Measurements from ENCODE around the gene ATP1A1.

ATP1A1 gene

DNA sequence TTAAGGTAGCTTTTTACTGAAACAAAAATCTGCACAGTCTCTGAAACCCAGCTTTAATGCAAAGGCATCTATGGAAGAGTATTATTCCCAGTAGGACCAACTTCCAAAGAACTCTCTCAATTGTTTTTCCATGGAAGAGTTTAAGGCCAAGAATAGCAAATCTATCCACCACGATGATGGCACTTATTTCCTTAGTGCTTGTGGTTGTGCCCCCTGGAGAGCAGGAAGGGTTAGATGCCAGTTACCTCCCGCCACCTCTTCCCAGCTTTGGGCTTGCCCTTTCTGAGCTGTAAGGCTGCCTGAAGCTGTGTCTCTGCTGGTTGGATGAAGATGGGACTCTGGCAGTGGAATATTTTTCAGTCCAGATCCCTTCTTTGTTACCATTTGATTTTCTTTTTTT, 4.8 kb upstream of the ATP1A1 start:
- H3K4me1 ChIP-seq (ENCODE audit: control insufficient read depth, insufficient read depth, low read length) = peaks cover 2% of the 10 kb centered on the region; the same call in 1 of the 2 replicates
- no peak for DNase-seq (ENCODE audit: low read depth, low spot score)
- WGBS (ENCODE audit: insufficient coverage, insufficient read length) = no CpG with 5 or more reads among the region's 2 CpGs
- H3K36me3 ChIP-seq (ENCODE audit: control insufficient read depth, insufficient read depth, low read length) = no peaks in the 10 kb centered on the region
- no peak overlapping the region for H3K4me3 ChIP-seq (ENCODE audit: low read length)
- H3K27me3 ChIP-seq (ENCODE audit: control insufficient read depth, insufficient read depth, low read length) = no peaks in the 10 kb centered on the region
- no peaks in the 10 kb centered on the region for H3K9me3 ChIP-seq (ENCODE audit: control insufficient read depth, insufficient read depth, low read length)
- no peak overlapping the region for H3K27ac ChIP-seq (ENCODE audit: low read length)

DNA sequence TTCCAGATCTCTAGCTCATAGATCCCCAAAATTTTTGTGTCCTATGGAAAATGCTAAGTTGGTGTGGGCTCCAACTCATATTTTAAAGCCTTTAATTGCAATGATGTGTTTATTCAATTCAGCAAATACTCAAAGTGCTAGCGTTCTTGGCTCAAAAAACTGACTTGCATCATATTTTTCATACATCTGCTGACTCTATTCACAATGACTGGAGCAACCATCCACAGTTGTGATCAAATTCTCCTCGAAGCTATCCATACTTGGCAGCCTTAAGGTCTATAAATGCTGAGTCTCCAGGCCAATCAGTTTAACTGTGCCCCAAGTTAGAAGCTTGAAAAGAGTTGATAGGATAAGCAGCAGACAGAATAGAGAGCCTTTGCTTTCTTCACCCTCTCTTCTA, 2.9 kb upstream of the ATP1A1 start:
- no peak for DNase-seq (ENCODE audit: low read depth, low spot score)
- WGBS (ENCODE audit: insufficient coverage, insufficient read length) = no CpG with 5 or more reads among the region's 2 CpGs
- no peaks in the 10 kb centered on the region for H3K27me3 ChIP-seq (ENCODE audit: control insufficient read depth, insufficient read depth, low read length)
- no peak overlapping the region for H3K4me3 ChIP-seq (ENCODE audit: low read length)
- H3K9me3 ChIP-seq (ENCODE audit: control insufficient read depth, insufficient read depth, low read length) = no peaks in the 10 kb centered on the region
- no peaks in the 10 kb centered on the region for H3K36me3 ChIP-seq (ENCODE audit: control insufficient read depth, insufficient read depth, low read length)
- H3K27ac ChIP-seq (ENCODE audit: low read length) = no peak overlapping the region
- peaks cover 2% of the 10 kb centered on the region; the same call in 1 of the 2 replicates for H3K4me1 ChIP-seq (ENCODE audit: control insufficient read depth, insufficient read depth, low read length)

DNA sequence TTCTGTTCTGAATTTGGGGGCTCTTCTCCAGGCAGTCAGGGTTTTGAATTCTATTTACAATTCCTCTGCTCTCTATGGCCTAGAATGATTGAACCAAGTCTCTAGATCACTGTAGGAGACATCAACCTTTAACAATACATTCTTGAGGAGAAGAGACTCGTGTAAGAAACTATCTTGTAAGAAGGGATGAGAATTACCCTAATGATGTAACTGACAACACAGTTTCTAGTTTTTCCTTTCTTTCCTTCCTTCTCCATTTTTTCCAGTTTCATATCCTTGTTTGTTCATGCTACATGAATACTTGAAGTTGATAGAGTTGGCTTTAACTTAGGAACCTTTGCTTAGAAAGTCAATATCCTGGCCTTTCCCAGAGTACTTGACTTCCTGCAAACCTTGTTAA, 1.3 kb upstream of the ATP1A1 start:
- no peak overlapping the region for H3K27ac ChIP-seq (ENCODE audit: low read length)
- no peaks in the 10 kb centered on the region for H3K9me3 ChIP-seq (ENCODE audit: control insufficient read depth, insufficient read depth, low read length)
- H3K4me3 ChIP-seq (ENCODE audit: low read length) = no peak overlapping the region
- H3K36me3 ChIP-seq (ENCODE audit: control insufficient read depth, insufficient read depth, low read length) = no peaks in the 10 kb centered on the region
- no CpG with 5 or more reads among the region's 1 CpG for WGBS (ENCODE audit: insufficient coverage, insufficient read length)
- H3K4me1 ChIP-seq (ENCODE audit: control insufficient read depth, insufficient read depth, low read length) = peaks cover 3% of the 10 kb centered on the region; the same call in 1 of the 2 replicates
- DNase-seq (ENCODE audit: low read depth, low spot score) = no peak
- no peaks in the 10 kb centered on the region for H3K27me3 ChIP-seq (ENCODE audit: control insufficient read depth, insufficient read depth, low read length)

DNA sequence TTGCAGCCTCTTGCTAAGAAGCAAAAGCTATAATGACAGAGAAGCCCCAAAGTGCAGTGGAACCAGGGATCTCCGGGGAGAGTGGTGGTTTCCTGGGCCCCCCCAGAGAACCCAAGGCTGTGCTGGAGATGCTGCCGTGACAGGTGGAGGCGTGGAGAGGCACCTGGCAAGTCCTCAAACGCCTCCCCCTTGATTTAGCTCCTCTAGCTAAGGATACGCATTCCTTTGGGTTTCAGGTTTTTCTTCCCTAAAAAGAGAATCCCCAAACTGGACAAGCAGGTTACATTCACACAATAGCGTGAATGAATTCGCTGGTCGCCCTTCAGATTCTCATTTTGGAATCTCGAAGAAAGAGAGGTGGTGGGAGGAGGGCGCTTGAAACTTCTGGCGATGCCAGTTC, 853 bp upstream of the ATP1A1 start:
- peak overlapping the region; percentile 82; the same call in 1 of the 2 replicates for H3K4me3 ChIP-seq (ENCODE audit: low read length)
- no peaks in the 10 kb centered on the region for H3K27me3 ChIP-seq (ENCODE audit: control insufficient read depth, insufficient read depth, low read length)
- no peaks in the 10 kb centered on the region for H3K9me3 ChIP-seq (ENCODE audit: control insufficient read depth, insufficient read depth, low read length)
- DNase-seq (ENCODE audit: low read depth, low spot score) = no peak
- peaks cover 3% of the 10 kb centered on the region; the same call in 1 of the 2 replicates for H3K4me1 ChIP-seq (ENCODE audit: control insufficient read depth, insufficient read depth, low read length)
- H3K36me3 ChIP-seq (ENCODE audit: control insufficient read depth, insufficient read depth, low read length) = no peaks in the 10 kb centered on the region
- no CpG with 5 or more reads among the region's 11 CpGs for WGBS (ENCODE audit: insufficient coverage, insufficient read length)
- no peak overlapping the region for H3K27ac ChIP-seq (ENCODE audit: low read length)

DNA sequence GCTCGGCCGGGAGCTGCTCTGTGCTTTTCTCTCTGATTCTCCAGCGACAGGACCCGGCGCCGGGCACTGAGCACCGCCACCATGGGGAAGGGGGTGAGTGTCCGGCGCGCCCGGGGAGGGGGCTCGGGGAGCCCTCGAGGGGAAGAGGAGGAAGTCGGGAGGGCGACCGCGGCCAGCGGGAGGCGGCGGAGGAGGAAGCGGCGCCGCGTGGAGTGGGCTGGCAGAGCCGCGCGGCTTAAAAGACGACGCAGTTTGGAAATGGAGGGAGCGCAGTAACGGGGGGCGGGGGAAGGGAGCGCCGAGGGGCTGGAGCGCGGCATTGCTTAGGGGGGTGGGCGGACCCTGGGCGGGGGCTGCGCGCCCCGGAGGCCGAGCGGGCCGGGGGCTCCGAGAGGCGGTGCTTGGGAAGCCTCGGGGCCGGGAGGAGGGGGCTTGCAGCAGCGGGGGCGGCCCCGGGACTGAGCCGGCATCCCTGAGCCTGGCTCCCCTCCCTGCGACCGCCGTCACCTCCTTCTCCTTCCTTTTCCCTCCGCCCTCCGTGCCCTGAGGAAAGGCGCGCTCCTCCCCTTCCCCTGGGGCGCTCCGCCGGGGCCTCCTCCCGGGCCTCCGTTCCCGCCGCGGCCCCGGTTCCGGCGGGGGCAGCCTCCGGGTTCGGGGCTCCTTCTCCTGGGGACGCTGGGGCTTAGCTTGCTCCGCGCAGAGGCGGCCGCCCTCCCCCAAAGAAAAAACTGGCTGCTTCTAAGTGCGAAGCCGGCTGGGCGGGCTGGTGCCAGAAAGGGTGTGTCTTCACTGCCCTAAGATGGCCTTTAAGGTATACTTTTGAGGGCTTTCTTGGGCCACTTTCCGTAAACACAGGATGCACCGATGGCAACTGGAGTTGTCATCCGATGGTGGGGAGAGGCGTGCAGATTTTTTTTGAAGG, 648 bp downstream of the ATP1A1 start:
- Histone ChIP-seq H3K4me3 (ENCODE audit: low read length) (peak overlapping the region; percentile 82), H3K9me3 (ENCODE audit: control insufficient read depth, insufficient read depth, low read length) (no peaks in the 10 kb centered on the region), H3K36me3 (ENCODE audit: control insufficient read depth, insufficient read depth, low read length) (no peaks in the 10 kb centered on the region), H3K4me1 (ENCODE audit: control insufficient read depth, insufficient read depth, low read length) (peaks cover 3% of the 10 kb centered on the region; the same call in 1 of the 2 replicates), H3K27ac (ENCODE audit: low read length) (no peak overlapping the region), H3K27me3 (ENCODE audit: control insufficient read depth, insufficient read depth, low read length) (no peaks in the 10 kb centered on the region)
- no peak for DNase-seq (ENCODE audit: low read depth, low spot score)
- no CpG with 5 or more reads among the region's 84 CpGs for WGBS (ENCODE audit: insufficient coverage, insufficient read length)

DNA sequence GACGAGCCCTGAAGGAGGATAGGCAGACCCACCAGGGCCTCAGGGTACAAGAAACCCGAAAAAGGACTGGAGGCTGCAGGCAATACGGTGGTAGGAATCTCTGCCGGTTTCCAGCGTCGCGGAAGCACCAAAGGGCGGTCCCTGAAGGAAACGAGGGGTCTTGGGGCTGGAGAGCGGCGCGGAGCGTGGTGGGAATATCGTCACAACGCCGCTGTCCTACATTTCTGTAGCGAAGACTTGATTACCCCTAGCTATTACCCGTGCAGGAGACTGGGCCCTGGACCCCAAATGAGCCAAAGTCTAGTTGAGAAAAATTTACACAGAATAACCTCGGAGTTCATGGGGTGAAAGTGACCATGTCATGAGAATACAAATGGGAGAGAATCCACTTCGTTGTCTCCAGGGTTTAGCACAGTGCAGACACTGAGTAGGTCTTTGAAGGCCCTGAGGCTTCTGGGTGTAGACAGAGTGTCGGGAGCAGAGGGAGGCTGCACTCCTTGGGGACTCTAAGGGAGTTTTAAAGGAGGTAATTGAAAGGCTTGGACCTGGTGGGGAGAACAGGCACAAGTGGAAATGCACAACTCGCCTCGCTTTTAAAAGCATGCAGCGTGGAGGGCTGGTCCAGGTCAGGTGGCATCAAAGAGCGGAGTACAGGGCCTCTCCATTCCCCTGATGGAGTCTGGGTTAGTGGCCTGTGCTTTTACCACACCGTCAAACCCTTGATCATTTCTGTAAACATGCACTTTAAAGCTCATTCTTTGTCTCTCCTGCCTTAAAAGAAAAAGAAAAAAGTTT, 1.5 kb downstream of the ATP1A1 start:
- no CpG with 5 or more reads among the region's 26 CpGs for WGBS (ENCODE audit: insufficient coverage, insufficient read length)
- Histone ChIP-seq H3K4me3 (ENCODE audit: low read length) (peak overlapping the region; percentile 82; the same call in 1 of the 2 replicates), H3K27ac (ENCODE audit: low read length) (no peak overlapping the region), H3K36me3 (ENCODE audit: control insufficient read depth, insufficient read depth, low read length) (no peaks in the 10 kb centered on the region), H3K9me3 (ENCODE audit: control insufficient read depth, insufficient read depth, low read length) (no peaks in the 10 kb centered on the region), H3K27me3 (ENCODE audit: control insufficient read depth, insufficient read depth, low read length) (no peaks in the 10 kb centered on the region), H3K4me1 (ENCODE audit: control insufficient read depth, insufficient read depth, low read length) (peaks cover 3% of the 10 kb centered on the region; the same call in 1 of the 2 replicates)
- no peak for DNase-seq (ENCODE audit: low read depth, low spot score)

DNA sequence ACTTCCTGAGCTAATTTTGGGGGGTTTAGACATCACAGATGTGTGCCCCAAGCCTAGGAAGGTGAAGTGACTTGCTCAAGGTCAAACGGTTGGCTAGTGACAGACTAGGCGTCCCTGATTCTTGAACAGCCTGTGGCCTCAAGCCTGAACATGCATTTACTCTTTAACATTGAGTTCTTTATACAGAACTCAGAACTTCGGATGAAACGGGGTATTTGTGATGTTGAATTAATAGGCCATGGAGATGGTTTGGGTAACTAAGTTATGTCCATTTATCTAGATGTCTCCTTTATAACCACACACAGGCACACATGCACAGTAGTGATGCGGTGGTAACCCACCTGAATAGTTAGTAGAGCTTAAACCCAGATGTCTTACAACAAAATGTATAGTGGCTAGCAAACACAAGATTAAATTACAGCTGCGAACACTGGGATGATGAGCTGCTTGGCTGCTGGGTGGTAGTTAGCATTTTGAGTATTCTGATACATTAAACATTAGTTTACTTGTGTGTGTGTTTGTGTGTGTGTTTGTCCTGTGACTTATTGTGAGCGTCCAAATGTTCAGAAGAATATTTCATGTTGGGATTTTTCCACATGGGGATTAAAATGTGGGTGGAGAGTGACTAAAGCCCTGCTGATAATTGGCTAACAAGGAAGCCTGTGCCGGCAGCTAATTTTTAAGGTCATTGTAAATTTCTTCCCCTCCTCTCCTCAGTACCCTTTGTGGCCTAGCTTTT, 2.3 kb downstream of the ATP1A1 start:
- Histone ChIP-seq H3K4me1 (ENCODE audit: control insufficient read depth, insufficient read depth, low read length) (peaks cover 4% of the 10 kb centered on the region; the same call in 1 of the 2 replicates), H3K4me3 (ENCODE audit: low read length) (no peak overlapping the region), H3K9me3 (ENCODE audit: control insufficient read depth, insufficient read depth, low read length) (no peaks in the 10 kb centered on the region), H3K27ac (ENCODE audit: low read length) (no peak overlapping the region), H3K36me3 (ENCODE audit: control insufficient read depth, insufficient read depth, low read length) (no peaks in the 10 kb centered on the region), H3K27me3 (ENCODE audit: control insufficient read depth, insufficient read depth, low read length) (no peaks in the 10 kb centered on the region)
- no CpG with 5 or more reads among the region's 8 CpGs for WGBS (ENCODE audit: insufficient coverage, insufficient read length)
- DNase-seq (ENCODE audit: low read depth, low spot score) = no peak

DNA sequence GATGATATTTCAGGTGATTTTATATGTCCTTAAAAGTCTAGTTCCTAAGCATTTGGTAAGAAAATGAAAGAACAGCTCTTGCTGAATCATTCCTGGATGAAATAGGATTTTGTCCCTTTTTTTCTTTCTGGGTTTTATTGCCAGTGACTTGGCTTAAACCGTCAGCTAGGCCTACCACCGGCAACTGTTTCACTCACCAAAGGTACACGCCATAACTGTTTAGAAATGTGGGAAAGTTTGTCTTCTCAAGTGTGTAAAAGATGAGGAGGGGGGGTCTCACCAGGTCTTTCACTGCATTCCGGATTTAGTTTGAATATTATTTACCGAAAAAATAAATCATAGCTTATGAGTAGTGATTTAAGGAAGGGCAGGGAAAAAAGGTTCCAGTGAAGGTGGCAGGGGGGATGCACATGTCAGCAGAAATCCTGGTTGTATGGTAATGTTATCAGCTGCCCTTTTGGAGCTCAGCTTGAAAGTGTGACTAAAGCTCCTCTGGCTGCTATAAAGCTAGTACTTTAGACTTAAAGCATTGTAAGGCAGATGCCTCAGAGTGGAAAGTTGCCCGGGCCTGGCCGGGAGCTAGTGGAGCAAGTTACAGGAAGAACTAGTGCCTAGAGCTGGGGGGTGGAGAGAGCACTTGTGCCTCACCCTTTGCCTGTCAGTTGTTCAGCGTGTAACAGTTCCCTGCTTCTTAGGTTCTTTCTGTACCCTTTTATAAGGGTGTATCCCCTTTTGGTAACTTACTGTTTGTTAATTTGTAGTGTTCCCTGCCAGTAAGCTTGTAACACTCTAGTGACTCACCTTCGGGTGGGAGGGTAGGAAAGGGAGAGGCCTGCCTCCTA, 3.1 kb downstream of the ATP1A1 start:
- H3K36me3 ChIP-seq (ENCODE audit: control insufficient read depth, insufficient read depth, low read length) = no peaks in the 10 kb centered on the region
- no peaks in the 10 kb centered on the region for H3K9me3 ChIP-seq (ENCODE audit: control insufficient read depth, insufficient read depth, low read length)
- no peak overlapping the region for H3K4me3 ChIP-seq (ENCODE audit: low read length)
- no peaks in the 10 kb centered on the region for H3K27me3 ChIP-seq (ENCODE audit: control insufficient read depth, insufficient read depth, low read length)
- H3K27ac ChIP-seq (ENCODE audit: low read length) = no peak overlapping the region
- no CpG with 5 or more reads among the region's 9 CpGs for WGBS (ENCODE audit: insufficient coverage, insufficient read length)
- no peak for DNase-seq (ENCODE audit: low read depth, low spot score)
- H3K4me1 ChIP-seq (ENCODE audit: control insufficient read depth, insufficient read depth, low read length) = peaks cover 4% of the 10 kb centered on the region; the same call in 1 of the 2 replicates

DNA sequence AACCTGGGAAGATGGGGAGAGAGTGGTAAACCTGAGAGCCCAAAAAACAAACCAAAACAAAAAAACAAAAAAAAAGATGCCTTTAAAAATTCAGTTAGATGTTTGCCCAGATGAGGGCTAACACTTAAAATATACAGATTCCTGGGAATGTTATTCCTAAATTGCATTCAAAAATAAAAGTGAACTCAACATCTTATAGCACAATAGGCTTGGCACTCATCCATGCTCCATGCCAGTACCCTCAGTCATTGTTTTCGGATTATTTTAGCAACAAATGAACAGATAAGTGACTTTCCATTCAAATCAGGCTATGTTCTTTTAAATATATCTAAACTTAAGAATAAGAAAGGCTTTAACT, 3.7 kb downstream of the ATP1A1 start:
- no CpG with 5 or more reads among the region's 1 CpG for WGBS (ENCODE audit: insufficient coverage, insufficient read length)
- Histone ChIP-seq H3K27ac (ENCODE audit: low read length) (no peak overlapping the region), H3K36me3 (ENCODE audit: control insufficient read depth, insufficient read depth, low read length) (no peaks in the 10 kb centered on the region), H3K4me3 (ENCODE audit: low read length) (no peak overlapping the region), H3K4me1 (ENCODE audit: control insufficient read depth, insufficient read depth, low read length) (peaks cover 4% of the 10 kb centered on the region; the same call in 1 of the 2 replicates), H3K9me3 (ENCODE audit: control insufficient read depth, insufficient read depth, low read length) (no peaks in the 10 kb centered on the region), H3K27me3 (ENCODE audit: control insufficient read depth, insufficient read depth, low read length) (no peaks in the 10 kb centered on the region)
- no peak for DNase-seq (ENCODE audit: low read depth, low spot score)
